22Rv1 (cell line): ENCODE data around the gene NAV3.

Source experiments
- ZFX ChIP-seq: fragments of 450-650 bp; IDR thresholded peaks from 2 replicates; pipeline ENCODE4 v1.6.1; 2017; ENCODE audit warnings: antibody characterized with exemption, borderline replicate concordance
- TF ChIP-seq, protein P1 (sequence below): fragments of 450-650 bp; IDR thresholded peaks from 2 replicates; pipeline ENCODE4 v1.5.1; 2017; ENCODE audit warnings: mild to moderate bottlenecking

- TF ChIP-seq, protein P1, sequence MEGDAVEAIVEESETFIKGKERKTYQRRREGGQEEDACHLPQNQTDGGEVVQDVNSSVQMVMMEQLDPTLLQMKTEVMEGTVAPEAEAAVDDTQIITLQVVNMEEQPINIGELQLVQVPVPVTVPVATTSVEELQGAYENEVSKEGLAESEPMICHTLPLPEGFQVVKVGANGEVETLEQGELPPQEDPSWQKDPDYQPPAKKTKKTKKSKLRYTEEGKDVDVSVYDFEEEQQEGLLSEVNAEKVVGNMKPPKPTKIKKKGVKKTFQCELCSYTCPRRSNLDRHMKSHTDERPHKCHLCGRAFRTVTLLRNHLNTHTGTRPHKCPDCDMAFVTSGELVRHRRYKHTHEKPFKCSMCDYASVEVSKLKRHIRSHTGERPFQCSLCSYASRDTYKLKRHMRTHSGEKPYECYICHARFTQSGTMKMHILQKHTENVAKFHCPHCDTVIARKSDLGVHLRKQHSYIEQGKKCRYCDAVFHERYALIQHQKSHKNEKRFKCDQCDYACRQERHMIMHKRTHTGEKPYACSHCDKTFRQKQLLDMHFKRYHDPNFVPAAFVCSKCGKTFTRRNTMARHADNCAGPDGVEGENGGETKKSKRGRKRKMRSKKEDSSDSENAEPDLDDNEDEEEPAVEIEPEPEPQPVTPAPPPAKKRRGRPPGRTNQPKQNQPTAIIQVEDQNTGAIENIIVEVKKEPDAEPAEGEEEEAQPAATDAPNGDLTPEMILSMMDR: no peak
- no peak for TF ChIP-seq ZFX
These were observed 226.4 kb downstream of the NAV3 start for GRCh38 chr12:78057075-78057474.
